ENCODE results near the gene CXCR1.

CXCR1 gene

GRCh38 chr2:218192902-218193430, 26.2 kb upstream of the CXCR1 start:
- H3K4ac ChIP-seq (ENCODE audit: low read depth, low read length), result no peak overlapping the region
- no peak overlapping the region for H2AK5ac ChIP-seq (ENCODE audit: low read length)
- no peak overlapping the region for H2BK120ac ChIP-seq (ENCODE audit: insufficient read depth, low read length, poor library complexity)
- no peak overlapping the region for H2BK12ac ChIP-seq (ENCODE audit: low read length)
- H4K8ac ChIP-seq (ENCODE audit: low read depth, low read length), result no peak overlapping the region
- no peak overlapping the region for H4K91ac ChIP-seq (ENCODE audit: low read depth, low read length)
- H3K4me2 ChIP-seq (ENCODE audit: low read length), result no peak overlapping the region
- no peaks in the 10 kb centered on the region for H3K79me1 ChIP-seq (ENCODE audit: low read length)
- no peaks in the 10 kb centered on the region for H3K9me3 ChIP-seq (ENCODE audit: insufficient read depth, low read depth, low read length)
- no peak overlapping the region for H3K4me3 ChIP-seq (ENCODE audit: low read depth, low read length)
- H3K27ac ChIP-seq (ENCODE audit: low read depth, low read length), result no peak overlapping the region
- H3K79me2 ChIP-seq (ENCODE audit: control insufficient read depth, insufficient read depth, low read length, poor library complexity), result no peaks in the 10 kb centered on the region
- H3K36me3 ChIP-seq (ENCODE audit: control insufficient read depth in 1 of 2, insufficient read depth in 2 of 2, low read length in 2 of 2), result no peaks in the 10 kb centered on the region
- H3K27me3 ChIP-seq (ENCODE audit: insufficient read depth, low read length), result no peaks in the 10 kb centered on the region
- no peak for DNase-seq
- H3K9ac ChIP-seq (ENCODE audit: low read length), result no peak overlapping the region
- no peak overlapping the region for H3K18ac ChIP-seq (ENCODE audit: low read length)
- no peak overlapping the region for H3K14ac ChIP-seq (ENCODE audit: low read length)
- no peak overlapping the region for H4K12ac ChIP-seq (ENCODE audit: low read depth, low read length)
- no CpG with 5 or more reads among the region's 3 CpGs for WGBS (ENCODE audit: extremely low coverage, insufficient coverage, insufficient read length)
- H2BK5ac ChIP-seq (ENCODE audit: low read depth, low read length, poor library complexity), result no peak overlapping the region
- H3K23ac ChIP-seq (ENCODE audit: low read length), result no peak overlapping the region
- no peaks in the 10 kb centered on the region for H3K4me1 ChIP-seq (ENCODE audit: control insufficient read depth in 1 of 2, insufficient read depth in 2 of 2, low read length in 2 of 2)
- H2AFZ ChIP-seq (ENCODE audit: insufficient read depth, low read length, poor library complexity), result no peak overlapping the region

DNA sequence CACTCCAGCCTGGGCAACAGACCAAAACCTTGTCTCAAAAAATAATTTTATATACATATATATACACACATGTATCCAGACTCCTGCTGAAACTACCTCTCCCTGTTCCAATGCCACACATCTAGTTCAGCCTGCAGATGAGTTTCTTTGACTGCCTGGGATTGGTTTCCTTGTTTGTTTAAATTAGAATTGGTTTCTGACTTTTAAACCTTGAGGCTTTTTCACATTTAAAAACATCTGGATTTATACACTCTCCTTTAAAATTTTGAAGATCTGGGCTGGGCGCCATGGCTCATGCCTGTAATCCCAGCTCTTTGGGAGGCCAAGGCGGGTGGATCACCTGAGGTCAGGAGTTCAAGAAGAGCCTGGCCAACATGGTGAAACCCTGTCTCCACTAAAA, 21.8 kb upstream of the CXCR1 start:
- H3K23ac ChIP-seq (ENCODE audit: low read length), result no peak overlapping the region
- no CpG with 5 or more reads among the region's 2 CpGs for WGBS (ENCODE audit: extremely low coverage, insufficient coverage, insufficient read length)
- no peak overlapping the region for H4K91ac ChIP-seq (ENCODE audit: low read depth, low read length)
- no peak overlapping the region for H3K27ac ChIP-seq (ENCODE audit: low read depth, low read length)
- no peaks in the 10 kb centered on the region for H3K27me3 ChIP-seq (ENCODE audit: insufficient read depth, low read length)
- no peak overlapping the region for H4K8ac ChIP-seq (ENCODE audit: low read depth, low read length)
- H3K4me3 ChIP-seq (ENCODE audit: low read depth, low read length), result no peak overlapping the region
- no peak overlapping the region for H2BK5ac ChIP-seq (ENCODE audit: low read depth, low read length, poor library complexity)
- H2AFZ ChIP-seq (ENCODE audit: insufficient read depth, low read length, poor library complexity), result no peak overlapping the region
- no peaks in the 10 kb centered on the region for H3K4me1 ChIP-seq (ENCODE audit: control insufficient read depth in 1 of 2, insufficient read depth in 2 of 2, low read length in 2 of 2)
- H4K12ac ChIP-seq (ENCODE audit: low read depth, low read length), result no peak overlapping the region
- no peak overlapping the region for H3K18ac ChIP-seq (ENCODE audit: low read length)
- no peaks in the 10 kb centered on the region for H3K79me2 ChIP-seq (ENCODE audit: control insufficient read depth, insufficient read depth, low read length, poor library complexity)
- H3K14ac ChIP-seq (ENCODE audit: low read length), result no peak overlapping the region
- no peak overlapping the region for H3K4me2 ChIP-seq (ENCODE audit: low read length)
- no peak for DNase-seq
- no peak overlapping the region for H2AK5ac ChIP-seq (ENCODE audit: low read length)
- no peak overlapping the region for H2BK120ac ChIP-seq (ENCODE audit: insufficient read depth, low read length, poor library complexity)
- no peaks in the 10 kb centered on the region for H3K36me3 ChIP-seq (ENCODE audit: control insufficient read depth in 1 of 2, insufficient read depth in 2 of 2, low read length in 2 of 2)
- no peak overlapping the region for H2BK12ac ChIP-seq (ENCODE audit: low read length)
- H3K79me1 ChIP-seq (ENCODE audit: low read length), result no peaks in the 10 kb centered on the region
- H3K9ac ChIP-seq (ENCODE audit: low read length), result no peak overlapping the region
- H3K9me3 ChIP-seq (ENCODE audit: insufficient read depth, low read depth, low read length), result no peaks in the 10 kb centered on the region
- no peak overlapping the region for H3K4ac ChIP-seq (ENCODE audit: low read depth, low read length)

- Histone ChIP-seq H2BK120ac (ENCODE audit: insufficient read depth, low read length, poor library complexity) (no peak overlapping the region), H3K27me3 (ENCODE audit: insufficient read depth, low read length) (no peaks in the 10 kb centered on the region), H3K18ac (ENCODE audit: low read length) (no peak overlapping the region), H3K4ac (ENCODE audit: low read depth, low read length) (no peak overlapping the region), H2BK12ac (ENCODE audit: low read length) (no peak overlapping the region), H3K4me1 (ENCODE audit: control insufficient read depth in 1 of 2, insufficient read depth in 2 of 2, low read length in 2 of 2) (no peaks in the 10 kb centered on the region), H3K14ac (ENCODE audit: low read length) (no peak overlapping the region), H3K79me2 (ENCODE audit: control insufficient read depth, insufficient read depth, low read length, poor library complexity) (no peaks in the 10 kb centered on the region), H3K4me3 (ENCODE audit: low read depth, low read length) (no peak overlapping the region), H3K4me2 (ENCODE audit: low read length) (no peak overlapping the region), H3K79me1 (ENCODE audit: low read length) (no peaks in the 10 kb centered on the region), H3K27ac (ENCODE audit: low read depth, low read length) (no peak overlapping the region), H2BK5ac (ENCODE audit: low read depth, low read length, poor library complexity) (no peak overlapping the region), H3K23ac (ENCODE audit: low read length) (no peak overlapping the region), H3K36me3 (ENCODE audit: control insufficient read depth in 1 of 2, insufficient read depth in 2 of 2, low read length in 2 of 2) (no peaks in the 10 kb centered on the region), H4K8ac (ENCODE audit: low read depth, low read length) (no peak overlapping the region), H2AFZ (ENCODE audit: insufficient read depth, low read length, poor library complexity) (no peak overlapping the region), H4K91ac (ENCODE audit: low read depth, low read length) (no peak overlapping the region), H4K12ac (ENCODE audit: low read depth, low read length) (no peak overlapping the region), H3K9ac (ENCODE audit: low read length) (no peak overlapping the region), H3K9me3 (ENCODE audit: insufficient read depth, low read depth, low read length) (no peaks in the 10 kb centered on the region), H2AK5ac (ENCODE audit: low read length) (no peak overlapping the region)
- DNase-seq, result peak; percentile 89 to 96
- no CpG with 5 or more reads among the region's 4 CpGs for WGBS (ENCODE audit: extremely low coverage, insufficient coverage, insufficient read length)
Measured at GRCh38 chr2:218187296-218188015, 20.7 kb upstream of the CXCR1 start.

GRCh38 chr2:218186876-218187275, 20.1 kb upstream of the CXCR1 start:
- Histone ChIP-seq H3K14ac (ENCODE audit: low read length) (no peak overlapping the region), H4K12ac (ENCODE audit: low read depth, low read length) (no peak overlapping the region), H3K4me2 (ENCODE audit: low read length) (no peak overlapping the region), H3K23ac (ENCODE audit: low read length) (no peak overlapping the region), H3K18ac (ENCODE audit: low read length) (no peak overlapping the region), H2AFZ (ENCODE audit: insufficient read depth, low read length, poor library complexity) (no peak overlapping the region), H4K91ac (ENCODE audit: low read depth, low read length) (no peak overlapping the region), H3K4ac (ENCODE audit: low read depth, low read length) (no peak overlapping the region), H3K79me1 (ENCODE audit: low read length) (no peaks in the 10 kb centered on the region), H3K4me3 (ENCODE audit: low read depth, low read length) (no peak overlapping the region), H4K8ac (ENCODE audit: low read depth, low read length) (no peak overlapping the region), H3K36me3 (ENCODE audit: control insufficient read depth in 1 of 2, insufficient read depth in 2 of 2, low read length in 2 of 2) (no peaks in the 10 kb centered on the region), H2BK120ac (ENCODE audit: insufficient read depth, low read length, poor library complexity) (no peak overlapping the region), H3K27me3 (ENCODE audit: insufficient read depth, low read length) (no peaks in the 10 kb centered on the region), H3K9ac (ENCODE audit: low read length) (no peak overlapping the region), H2BK12ac (ENCODE audit: low read length) (no peak overlapping the region), H2AK5ac (ENCODE audit: low read length) (no peak overlapping the region), H3K9me3 (ENCODE audit: insufficient read depth, low read depth, low read length) (no peaks in the 10 kb centered on the region), H3K79me2 (ENCODE audit: control insufficient read depth, insufficient read depth, low read length, poor library complexity) (no peaks in the 10 kb centered on the region), H3K27ac (ENCODE audit: low read depth, low read length) (no peak overlapping the region), H3K4me1 (ENCODE audit: control insufficient read depth in 1 of 2, insufficient read depth in 2 of 2, low read length in 2 of 2) (no peaks in the 10 kb centered on the region), H2BK5ac (ENCODE audit: low read depth, low read length, poor library complexity) (no peak overlapping the region)
- DNase-seq, result peak; percentile 99 to 100
- WGBS (ENCODE audit: extremely low coverage, insufficient coverage, insufficient read length), result no CpG with 5 or more reads among the region's 1 CpG
